NT2/D1 (cell line): ENCODE results near the gene HEG1.

Source experiments
- SUZ12 ChIP-seq: IDR thresholded peaks from 2 replicates; pipeline ENCODE4 v1.6.1; 2011; ENCODE audit not compliant: insufficient read length, insufficient read depth; ENCODE audit errors: extremely low read depth
- YY1 ChIP-seq: IDR thresholded peaks from 2 replicates; pipeline ENCODE4 v1.6.1; 2011; ENCODE audit not compliant: insufficient read length, insufficient read depth
- ZNF274 ChIP-seq: IDR thresholded peaks from 2 replicates; pipeline ENCODE4 v1.6.1; 2011; ENCODE audit warnings: mild to moderate bottlenecking, low read depth, low read length

GRCh38 chr3:124962403-124962940, 93.3 kb downstream of the HEG1 start:
- no peak for TF ChIP-seq YY1
- TF ChIP-seq SUZ12 = no peak
- TF ChIP-seq ZNF274 = no peak
